NCI-H2107 (cell line): Measurements from ENCODE around the gene PPP4R3B.
"Not testable (repeated sequence)": the region's sequence is repeated elsewhere in the genome, so short reads cannot be mapped to it uniquely, and the experiment has no call there.

Experiments
- DNase-seq: peaks from one replicate; lab custom pipeline; 2025; lab: John Stamatoyannopoulos, UW

PPP4R3B gene

GRCh38 chr2:55595536-55595935 lies 21.9 kb downstream of the PPP4R3B start:
- no peak for DNase-seq

GRCh38 chr2:55592130-55592529 lies 25.3 kb downstream of the PPP4R3B start:
- no peak for DNase-seq

- no peak for DNase-seq
Observed at GRCh38 chr2:55590810-55591440, 26.5 kb downstream of the PPP4R3B start.

- no peak for DNase-seq
Observed at GRCh38 chr2:55585451-55586080, 31.9 kb downstream of the PPP4R3B start.

- DNase-seq = no peak
Observed at GRCh38 chr2:55581874-55582547, 35.4 kb downstream of the PPP4R3B start.

GRCh38 chr2:55581435-55581834 lies 36.0 kb downstream of the PPP4R3B start:
- DNase-seq = no peak

- DNase-seq = not testable (repeated sequence)
Observed at GRCh38 chr2:55569002-55569401, 48.4 kb downstream of the PPP4R3B start.

- DNase-seq = no peak
Observed at GRCh38 chr2:55567298-55567697, 50.1 kb downstream of the PPP4R3B start.

- no peak for DNase-seq
Observed at GRCh38 chr2:55565613-55566012, 51.8 kb downstream of the PPP4R3B start.

GRCh38 chr2:55560855-55561254 lies 56.6 kb downstream of the PPP4R3B start:
- no peak for DNase-seq

GRCh38 chr2:55556809-55557208 lies 60.6 kb downstream of the PPP4R3B start:
- no peak for DNase-seq

- DNase-seq = no peak
Observed at GRCh38 chr2:55555977-55556376, 61.4 kb downstream of the PPP4R3B start.

- no peak for DNase-seq
Observed at GRCh38 chr2:55553321-55553720, 64.1 kb downstream of the PPP4R3B start.

- DNase-seq = no peak
Observed at GRCh38 chr2:55550368-55551102, 66.9 kb downstream of the PPP4R3B start.

GRCh38 chr2:55547679-55548078 lies 69.7 kb downstream of the PPP4R3B start:
- not testable (repeated sequence) for DNase-seq

GRCh38 chr2:55547001-55547400 lies 70.4 kb downstream of the PPP4R3B start:
- DNase-seq = no peak

- no peak for DNase-seq
Observed at GRCh38 chr2:55530539-55531081, 86.8 kb downstream of the PPP4R3B start.

- DNase-seq = no peak
Observed at GRCh38 chr2:55526174-55526573, 91.2 kb downstream of the PPP4R3B start.

- no peak for DNase-seq
Observed at GRCh38 chr2:55524884-55525437, 92.5 kb downstream of the PPP4R3B start.

- DNase-seq = no peak
Observed at GRCh38 chr2:55519938-55520885, 97.2 kb downstream of the PPP4R3B start.

GRCh38 chr2:55518841-55519165 lies 98.6 kb downstream of the PPP4R3B start:
- no peak for DNase-seq
